HG03280 (cell line): ENCODE results near the gene DKK2.

Experiments used
- ATAC-seq: cut with Tn5 transposase; IDR thresholded peaks from one replicate; pipeline ENCODE4 v1.9.1; 2021; ENCODE audit warnings: mild to moderate bottlenecking, moderate library complexity; ENCODE audit not compliant: unreplicated experiment

DKK2 gene

GRCh38 chr4:107017443-107018343 is 18.4 kb downstream of the DKK2 start:
- ATAC-seq = no peak

DNA sequence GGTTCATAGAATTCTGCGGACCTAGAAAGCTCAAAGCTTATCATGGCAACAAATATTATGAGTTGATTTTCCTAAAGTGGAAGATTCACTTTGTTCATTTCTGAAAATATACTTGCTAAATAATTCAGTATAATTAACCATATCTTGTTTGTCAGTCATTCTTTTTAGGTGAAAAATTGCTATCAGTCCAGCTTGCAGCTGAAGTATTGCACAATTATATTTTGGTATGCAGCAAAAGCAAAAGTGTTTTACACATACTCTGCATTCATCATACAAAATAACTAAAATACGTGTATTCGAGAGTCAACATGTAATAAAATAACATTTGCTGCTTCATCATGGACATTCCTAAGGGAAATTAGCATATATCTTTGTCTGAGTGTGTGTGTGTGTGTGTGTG is 24.8 kb downstream of the DKK2 start:
- no peak for ATAC-seq

DNA sequence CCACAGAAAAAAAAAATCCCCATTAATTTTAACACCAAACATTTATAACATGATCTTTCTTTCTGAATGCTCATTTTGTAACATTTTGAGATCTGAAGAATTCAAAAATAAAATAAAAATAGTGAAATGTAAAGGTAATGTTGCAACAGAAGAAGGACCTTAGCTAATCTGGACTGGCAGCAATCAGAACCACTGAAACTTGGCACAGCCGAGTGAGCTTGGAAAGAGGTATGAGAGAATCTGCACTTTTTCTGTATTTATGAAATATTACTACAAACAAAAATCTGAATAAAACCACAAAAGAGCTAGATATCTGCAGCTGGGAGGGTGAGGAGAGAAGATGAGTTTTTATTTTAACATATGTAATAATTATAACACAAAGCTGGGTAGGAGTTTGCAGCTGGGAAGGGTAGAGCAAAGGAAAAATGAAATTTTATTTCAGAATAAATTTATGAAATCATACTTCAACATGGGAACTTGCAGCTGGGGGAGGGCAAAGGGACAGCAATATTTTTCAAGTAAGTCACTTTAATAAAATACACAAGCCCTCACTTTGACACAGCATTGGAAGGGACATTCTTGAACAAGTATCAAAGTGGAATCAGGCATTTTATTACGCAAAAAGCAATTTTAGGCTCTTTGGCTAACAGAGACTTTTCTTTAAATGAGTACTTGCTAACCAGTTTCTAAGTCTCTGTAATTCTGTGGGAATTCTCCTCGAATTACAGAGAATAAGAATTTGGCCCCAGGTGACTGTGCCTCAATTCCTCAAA is 26.7 kb downstream of the DKK2 start:
- ATAC-seq = no peak

DNA sequence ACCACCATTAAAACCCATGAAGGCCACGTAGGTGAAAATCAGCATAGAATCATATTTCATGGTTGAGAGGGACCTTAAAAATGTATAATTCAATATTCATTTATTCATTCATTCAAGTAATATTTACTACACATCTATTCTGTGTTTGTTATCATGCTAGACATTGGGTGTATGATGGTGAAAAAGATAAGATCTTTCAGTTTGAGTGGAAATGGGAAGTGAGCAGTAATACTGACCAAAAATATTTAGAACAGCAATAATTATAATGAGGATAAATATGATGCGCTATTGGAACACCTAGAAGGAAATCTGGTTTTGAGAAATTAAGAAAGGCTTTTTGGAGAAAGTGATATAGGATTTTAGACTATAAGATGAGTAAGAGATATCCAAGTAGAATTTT is 28.0 kb downstream of the DKK2 start:
- ATAC-seq = no peak

GRCh38 chr4:107006218-107006617 is 29.9 kb downstream of the DKK2 start:
- no peak for ATAC-seq

GRCh38 chr4:106996490-106996889 is 39.6 kb downstream of the DKK2 start:
- ATAC-seq = no peak

GRCh38 chr4:106993827-106994226 is 42.3 kb downstream of the DKK2 start:
- ATAC-seq = no peak

DNA sequence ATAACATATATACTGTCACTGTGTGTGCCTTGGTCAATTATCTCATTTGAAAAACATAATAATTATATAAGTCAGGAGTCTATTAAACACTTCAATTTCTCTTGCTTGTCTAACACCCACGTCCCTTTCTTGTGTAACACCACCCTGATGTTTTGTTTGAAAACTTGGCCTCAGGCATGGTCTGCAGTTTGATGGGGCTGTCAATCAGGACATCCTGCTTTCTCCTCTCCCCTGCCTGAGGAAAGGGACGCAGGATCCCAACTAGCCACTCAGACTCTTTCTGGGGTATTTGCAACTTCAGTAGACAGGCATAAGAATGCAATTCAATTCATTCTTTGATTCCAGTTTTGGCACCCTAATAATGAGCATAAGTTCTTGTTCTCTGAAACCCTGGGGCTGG is 48.8 kb downstream of the DKK2 start:
- no peak for ATAC-seq

DNA sequence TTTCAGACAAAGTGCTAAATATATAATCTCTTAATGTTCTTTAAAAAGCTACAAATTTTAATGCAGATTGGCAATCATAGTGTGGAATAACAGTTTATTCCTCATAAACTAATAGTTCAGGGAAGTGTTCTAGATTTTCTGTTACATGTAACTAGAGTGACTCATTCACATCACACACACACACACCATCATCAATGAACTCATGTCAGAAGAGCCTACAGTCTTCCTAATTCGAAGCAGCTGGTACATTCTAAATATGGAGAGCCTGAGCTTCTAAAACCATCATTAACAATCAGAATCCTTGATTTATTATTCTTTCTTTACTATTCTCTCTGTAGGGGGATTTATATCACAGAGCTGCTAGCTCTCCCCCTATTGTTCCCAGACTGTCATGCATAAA is 49.6 kb downstream of the DKK2 start:
- ATAC-seq = no peak

DNA sequence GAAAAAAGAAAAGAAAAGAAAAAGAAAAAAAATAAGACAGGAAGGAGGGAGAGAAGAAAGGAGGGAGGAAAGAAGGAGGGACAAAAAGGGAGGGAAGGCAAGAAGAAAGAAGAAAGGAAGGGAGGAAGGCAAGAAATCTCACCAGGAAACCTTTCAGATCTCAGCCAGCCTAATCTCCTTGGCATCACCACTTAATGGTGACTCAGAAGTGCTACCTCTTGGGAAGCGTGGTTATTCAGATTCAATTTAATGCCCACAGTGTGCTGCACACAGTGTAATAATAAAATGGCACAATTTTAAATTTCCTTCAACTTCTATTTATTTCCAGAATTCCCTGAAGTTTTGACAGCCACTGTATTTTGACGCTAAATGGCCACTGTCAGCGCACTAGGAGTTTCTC is 50.3 kb downstream of the DKK2 start:
- ATAC-seq = no peak

DNA sequence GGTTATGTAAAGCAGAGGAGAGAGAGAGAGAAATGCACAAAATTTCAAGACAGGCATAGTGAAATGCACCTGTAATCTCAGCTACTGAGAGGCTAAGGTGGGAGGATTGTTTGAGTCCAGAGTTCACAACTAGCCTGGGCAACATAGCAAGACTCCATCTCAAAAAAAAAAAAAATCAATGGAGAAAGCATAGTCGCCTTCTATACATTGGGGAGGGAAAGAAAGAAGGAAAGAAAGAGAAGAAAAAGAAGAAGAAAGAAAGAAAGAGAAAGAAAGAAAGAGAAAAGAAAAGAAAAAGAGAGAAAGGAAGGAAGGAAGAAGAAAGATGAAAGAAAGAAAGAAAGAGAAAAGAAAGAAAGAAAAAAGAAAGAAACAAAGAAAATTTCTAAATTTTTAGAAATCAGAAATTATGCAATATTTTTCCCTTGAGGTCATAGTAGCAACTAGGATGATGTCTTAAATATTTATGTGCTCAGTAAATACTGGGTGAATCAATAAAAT is 53.4 kb downstream of the DKK2 start:
- no peak for ATAC-seq

GRCh38 chr4:106981431-106981830 is 54.7 kb downstream of the DKK2 start:
- no peak for ATAC-seq

GRCh38 chr4:106979476-106979875 is 56.6 kb downstream of the DKK2 start:
- no peak for ATAC-seq

DNA sequence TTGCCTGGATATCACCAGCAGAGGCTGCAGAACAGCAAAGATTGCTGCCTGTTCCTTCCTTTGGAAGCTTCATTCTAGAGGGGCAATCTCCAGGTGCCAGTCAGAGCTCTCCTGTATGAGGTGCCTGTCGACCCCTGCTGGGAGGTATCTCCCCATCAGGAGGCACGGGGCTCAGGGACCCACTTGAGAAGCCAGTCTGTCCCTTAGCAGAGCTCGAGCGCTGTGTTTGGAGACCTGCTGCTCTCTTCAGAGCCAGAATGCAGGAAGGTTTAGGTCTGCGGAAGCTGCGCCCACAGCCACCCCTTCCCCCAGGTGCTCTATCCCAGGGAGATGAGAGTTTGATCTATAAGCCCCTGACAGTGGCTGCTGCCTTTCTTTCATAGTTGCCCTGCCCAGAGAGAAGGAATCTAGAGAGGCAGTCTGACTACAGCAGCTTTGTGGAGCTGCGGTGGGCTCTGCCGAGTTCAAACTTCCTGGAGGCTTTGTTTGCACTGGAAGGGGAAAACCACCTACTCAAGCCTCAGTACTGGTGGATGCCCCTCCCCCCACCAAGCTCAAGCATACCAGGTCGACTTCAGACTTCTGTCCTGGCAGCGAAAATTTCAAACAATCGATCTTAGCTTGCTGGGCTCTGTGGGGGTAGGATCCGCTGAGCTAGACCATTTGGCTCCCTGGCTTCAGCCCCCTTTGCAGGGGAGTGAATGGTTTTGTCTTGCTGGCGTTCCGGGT is 57.9 kb downstream of the DKK2 start:
- no peak for ATAC-seq

- ATAC-seq = no peak
These were observed 64.5 kb downstream of the DKK2 start for GRCh38 chr4:106971636-106972035.

- ATAC-seq = no peak
These were observed 68.2 kb downstream of the DKK2 start for GRCh38 chr4:106967892-106968291.

DNA sequence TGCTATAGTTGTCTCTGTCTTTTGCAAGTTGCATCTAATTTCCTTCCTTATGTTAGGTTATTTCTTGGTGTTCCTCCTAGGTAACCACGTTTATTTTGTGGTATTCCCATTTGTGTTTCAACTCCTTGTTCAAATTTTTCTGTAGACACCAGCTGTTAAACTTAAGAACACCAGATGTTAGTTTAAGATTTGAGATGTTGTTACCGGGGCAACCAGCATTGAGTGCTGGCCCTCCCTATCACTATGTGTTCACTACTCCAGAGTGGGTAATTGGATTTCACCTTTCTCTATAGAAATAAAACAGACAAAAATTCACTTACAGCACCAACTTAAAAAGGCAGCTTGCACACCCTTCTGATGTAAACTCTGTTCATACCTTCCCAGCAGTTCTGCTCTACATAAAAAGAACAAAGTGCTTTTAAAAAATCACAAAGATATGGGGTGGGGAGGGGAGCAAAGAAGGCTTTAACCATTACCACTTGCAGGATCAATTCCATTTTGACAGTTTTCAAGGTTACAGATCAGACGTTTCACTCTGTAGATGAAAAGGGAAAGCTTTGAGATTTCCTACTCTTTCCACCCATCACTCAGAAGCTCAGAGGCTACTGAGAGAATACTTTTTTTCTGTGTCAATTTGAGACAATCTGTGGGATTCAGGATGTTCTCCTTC is 82.9 kb downstream of the DKK2 start:
- ATAC-seq = no peak

DNA sequence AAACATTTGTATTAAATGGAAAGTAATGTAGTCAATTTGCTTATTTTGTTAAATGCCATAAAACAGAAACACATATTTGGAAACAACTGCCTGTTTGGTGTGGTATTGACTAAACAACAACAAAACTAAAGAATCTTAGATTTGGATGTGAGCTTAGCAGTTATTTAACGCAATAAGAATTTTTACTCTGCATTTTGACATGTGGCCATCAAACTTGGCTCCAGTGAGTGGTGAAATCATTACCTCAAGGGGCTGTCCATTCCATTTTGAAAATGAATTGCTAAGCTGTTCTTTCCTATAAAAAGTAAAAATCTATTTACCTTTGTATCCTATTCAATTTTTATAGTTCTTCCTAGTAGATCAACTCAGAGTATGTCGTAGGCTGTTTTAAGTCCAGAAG is 84.2 kb downstream of the DKK2 start:
- no peak for ATAC-seq

DNA sequence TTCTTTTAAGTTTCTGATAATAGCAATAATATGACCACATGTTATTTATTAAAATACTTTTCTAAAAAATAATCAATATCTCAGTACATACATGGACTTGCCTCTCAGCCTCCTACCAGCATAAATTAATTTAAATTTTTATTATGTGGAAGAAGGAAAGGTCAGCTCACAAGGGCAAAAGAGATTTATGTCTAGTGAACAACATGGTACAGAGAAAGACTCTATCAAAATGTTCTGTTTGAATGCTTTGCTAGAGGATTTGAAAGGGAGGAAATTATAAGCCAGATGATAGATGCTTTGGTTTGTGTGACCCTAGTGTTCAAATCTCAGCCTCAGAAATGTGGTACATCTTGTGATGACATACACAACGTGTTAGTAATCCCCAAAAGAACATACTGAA is 94.3 kb downstream of the DKK2 start:
- ATAC-seq = no peak

DNA sequence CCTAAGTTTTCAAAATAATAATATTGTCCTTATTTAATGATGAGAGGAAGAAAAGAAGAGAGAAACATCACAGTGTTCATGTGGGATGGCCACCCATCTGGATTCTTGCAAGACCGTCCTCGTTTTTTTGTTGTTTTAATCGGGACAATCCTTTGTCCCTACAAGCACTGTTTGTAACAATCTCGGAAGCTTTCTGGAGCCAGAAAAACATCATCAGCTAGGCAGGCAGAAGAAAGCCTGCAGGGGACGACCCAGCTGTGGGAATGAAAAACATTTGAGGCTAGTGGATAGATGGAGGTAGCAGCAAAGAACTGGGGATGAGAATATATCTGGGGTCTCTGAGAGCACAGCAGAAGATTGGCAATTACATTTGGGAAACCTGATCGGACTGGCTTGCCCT is 105.6 kb downstream of the DKK2 start:
- ATAC-seq = no peak

- ATAC-seq = no peak
These were observed 106.9 kb downstream of the DKK2 start for GRCh38 chr4:106929248-106929647.
